T-cell (primary cell): ENCODE results near the gene PSME4. TPM values are rescaled to one million over a fixed set of nuclear protein-coding genes. Genes with fewer than 3 reads are reported as not detected.
"Not testable (repeated sequence)": the region's sequence is repeated elsewhere in the genome, so short reads cannot be mapped to it uniquely, and the experiment has no call there.

Experiments
- ATAC-seq, 4 experiments: fragments of 200-7000 bp in 3 of 4; fragments of 150-1000 bp in 1 of 4; cut with Tn5 transposase; replicated peaks in 1 of 4; 1 replicate in 3 of 4; 2 replicates in 1 of 4; pipeline ENCODE4 v1.10.0; 2021; ENCODE audit warnings: moderate library complexity in 3 of 4, mild to moderate bottlenecking in 2 of 4, moderate number of reproducible peaks in 1 of 4
- CTCF ChIA-PET, 2 donors: fragments of 300-600 bp; sonication (Branson Sonifier 250); formaldehyde crosslinking; loops; one replicate each; lab custom pipeline; 2022; ENCODE audit warnings: antibody characterized with exemption in 2 of 2; lab: Charles Lee
- POLR2A ChIA-PET, 2 donors: fragments of 300-600 bp; sonication (Branson Sonifier 250); formaldehyde crosslinking; loops; one replicate each; lab custom pipeline; 2022; ENCODE audit warnings: antibody characterized with exemption in 2 of 2; lab: Charles Lee
- DNase-seq, 35 experiments: peaks; one replicate each; pipeline versions ENCODE4 v3.0.0 to v3.0.0-alpha.2; 2013 to 2023
- H3K27ac ChIP-seq: one replicate; pipeline ENCODE4 v1.5.1; 2013; ENCODE audit warnings: low read length
- H3K27me3 ChIP-seq, 2 experiments: replicated peaks in 1 of 2; 1 replicate in 1 of 2; 2 replicates in 1 of 2; pipeline versions ENCODE4 v1.6.1 to v1.7.0; 2013; ENCODE audit warnings: low read length in 1 of 2, mixed read lengths in 1 of 2; ENCODE audit not compliant: control insufficient read depth in 2 of 2, insufficient read depth in 2 of 2; ENCODE audit errors: extremely low read depth in 1 of 2
- H3K36me3 ChIP-seq, 2 donors: 1 replicate in 1 of 2; 2 replicates in 1 of 2; pipeline versions ENCODE4 v1.6.1 to v1.7.0; 2013; ENCODE audit warnings: low read length in 1 of 2; ENCODE audit not compliant: control insufficient read depth in 2 of 2, insufficient read depth in 1 of 2; ENCODE audit errors: extremely low read depth in 1 of 2
- H3K4me1 ChIP-seq, 2 experiments: 1 replicate in 1 of 2; 2 replicates in 1 of 2; pipeline versions ENCODE4 v1.6.1 to v1.7.0; 2013; ENCODE audit warnings: low read length in 2 of 2, mixed read lengths in 1 of 2; ENCODE audit not compliant: insufficient read depth in 2 of 2, control insufficient read depth in 1 of 2; ENCODE audit errors: extremely low read depth in 1 of 2
- H3K4me3 ChIP-seq, 2 donors: 1 replicate in 1 of 2; 2 replicates in 1 of 2; pipeline versions ENCODE4 v1.5.1 to v1.7.0; 2013; ENCODE audit warnings: mild to moderate bottlenecking in 2 of 2, low read length in 1 of 2, moderate library complexity in 1 of 2; ENCODE audit not compliant: control insufficient read depth in 1 of 2; ENCODE audit errors: extremely low read depth in 1 of 2
- H3K9me3 ChIP-seq: 2 replicates; pipeline ENCODE4 v1.7.0; 2013
- H3K27ac Mint-ChIP-seq, 2 donors: one replicate each; pipeline ENCODE4 v1.8.0; 2020 to 2021; ENCODE audit warnings: mild to moderate bottlenecking in 2 of 2, mixed read lengths in 2 of 2
- H3K27me3 Mint-ChIP-seq, 2 donors: one replicate each; pipeline ENCODE4 v1.8.0; 2021 to 2022; ENCODE audit warnings: mixed read lengths in 2 of 2
- H3K36me3 Mint-ChIP-seq: one replicate; pipeline ENCODE4 v1.8.0; 2021; ENCODE audit warnings: mixed read lengths
- H3K4me1 Mint-ChIP-seq, 3 donors: one replicate each; pipeline ENCODE4 v1.8.0; 2020 to 2022; ENCODE audit warnings: mixed read lengths in 3 of 3, mild to moderate bottlenecking in 1 of 3
- H3K4me3 Mint-ChIP-seq, 3 donors: one replicate each; pipeline ENCODE4 v1.8.0; 2020 to 2022; ENCODE audit warnings: mild to moderate bottlenecking in 3 of 3, mixed read lengths in 3 of 3, moderate library complexity in 3 of 3
- H3K9me3 Mint-ChIP-seq, 3 donors: one replicate each; pipeline ENCODE4 v1.8.0; 2020 to 2022; ENCODE audit warnings: mixed read lengths in 3 of 3
- WGBS: methylation state at CpG from one replicate; pipeline ENCODE4 v1.1.5; 2013; ENCODE audit warnings: missing lambda C conversion rate; ENCODE audit not compliant: insufficient coverage; 5-methylcytosine and 5-hydroxymethylcytosine counted together
- total RNA-seq, 35 experiments: library from RNA in 6 of 35; stranded (reverse) in 6 of 35; fragments of 120-200 nt in 1 of 35; gene quantifications; one replicate each; pipeline versions ENCODE4 v1.2.1 to v1.2.4 and lab custom pipeline; 2013 to 2026

PSME4 gene
- total RNA-seq, 5 donors from 2014 or later (not counting 1 experiment from before 2014, with no cell fraction given) = 39.8 to 87.4 (median 44.6) TPM

DNA sequence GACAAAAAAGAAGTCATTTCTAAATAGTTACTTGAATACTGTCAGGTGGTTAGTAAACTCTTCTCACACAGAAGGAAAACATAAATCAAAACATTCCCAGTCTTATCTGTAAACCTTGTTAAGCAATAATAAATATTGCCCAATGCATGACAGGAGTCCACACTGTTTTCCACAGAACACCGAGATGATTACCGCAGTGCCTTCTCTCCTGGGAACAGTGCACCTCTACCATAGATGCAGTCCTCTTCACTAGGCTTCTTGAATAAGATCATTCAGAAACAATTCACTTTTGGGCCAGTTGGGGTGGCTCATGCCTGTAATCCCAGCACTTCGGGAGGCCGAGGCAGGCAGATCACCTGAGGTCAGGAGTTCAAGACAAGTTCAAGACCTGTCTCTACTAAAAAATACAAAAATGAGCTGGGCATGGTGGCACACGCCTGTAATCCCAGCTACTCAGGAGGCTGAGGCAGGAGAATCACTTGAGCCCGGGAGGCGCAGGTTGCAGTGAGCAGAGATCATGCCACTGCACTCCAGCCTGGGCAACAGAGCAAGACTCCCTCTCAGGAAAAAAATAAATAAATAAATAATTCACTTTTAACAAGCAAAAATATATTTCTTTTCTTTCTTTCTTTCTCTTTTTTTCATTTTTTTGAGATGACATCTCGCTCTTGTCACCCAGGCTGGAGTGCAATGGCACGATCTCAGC, 119.6 kb downstream of the PSME4 start:
- H3K9me3 ChIP-seq, H3K27me3 ChIP-seq, H3K4me1 ChIP-seq, H3K4me1 Mint-ChIP-seq, DNase-seq, H3K4me3 ChIP-seq, CTCF ChIA-PET, H3K9me3 Mint-ChIP-seq, POLR2A ChIA-PET, H3K4me3 Mint-ChIP-seq, ATAC-seq, H3K27ac Mint-ChIP-seq, H3K36me3 ChIP-seq, H3K27me3 Mint-ChIP-seq, H3K27ac ChIP-seq: not testable (repeated sequence)
- H3K36me3 Mint-ChIP-seq = peaks cover 31% of the 10 kb centered on the region
- 100% methylated on average over 7 of the region's 9 CpGs for WGBS

DNA sequence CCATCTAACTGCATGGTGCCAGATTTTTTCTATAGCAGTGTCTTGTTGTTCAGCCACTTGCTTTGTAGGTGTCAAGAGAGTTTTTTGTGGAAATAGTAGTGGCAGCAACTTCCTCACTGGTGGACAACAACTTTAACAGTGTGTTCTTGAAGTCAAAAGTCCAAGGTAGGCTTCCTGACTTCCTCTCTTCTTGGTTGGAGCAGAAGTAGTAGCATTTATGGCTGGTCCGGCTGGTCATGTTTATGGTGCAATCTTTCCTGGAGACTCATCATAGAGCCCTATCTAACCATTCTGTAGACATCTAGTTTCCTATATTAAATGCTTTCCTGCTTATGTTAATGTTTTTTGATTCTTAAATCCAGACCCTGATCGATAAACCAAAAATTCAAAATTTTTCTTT, 122.7 kb downstream of the PSME4 start:
- no peak for DNase-seq
- H3K27ac Mint-ChIP-seq = no peak overlapping the region
- no CpG with 5 or more reads among the region's 2 CpGs for WGBS
- CTCF ChIA-PET = no interaction called here
- H3K9me3 ChIP-seq = no peaks in the 10 kb centered on the region
- H3K36me3 ChIP-seq = no peaks in the 10 kb centered on the region
- H3K4me1 Mint-ChIP-seq = peaks cover 6 to 12% (median 7%) of the 10 kb centered on the region in 3 donors
- H3K27ac ChIP-seq = no peak overlapping the region
- ATAC-seq = no peak
- POLR2A ChIA-PET = no interaction called here
- H3K27me3 Mint-ChIP-seq = no peaks in the 10 kb centered on the region
- H3K4me3 Mint-ChIP-seq = no peak overlapping the region
- H3K4me1 ChIP-seq = no peaks in the 10 kb centered on the region
- no peaks in the 10 kb centered on the region for H3K27me3 ChIP-seq
- H3K9me3 Mint-ChIP-seq = no peaks in the 10 kb centered on the region
- H3K4me3 ChIP-seq = no peak overlapping the region
- peaks cover 15% of the 10 kb centered on the region for H3K36me3 Mint-ChIP-seq

DNA sequence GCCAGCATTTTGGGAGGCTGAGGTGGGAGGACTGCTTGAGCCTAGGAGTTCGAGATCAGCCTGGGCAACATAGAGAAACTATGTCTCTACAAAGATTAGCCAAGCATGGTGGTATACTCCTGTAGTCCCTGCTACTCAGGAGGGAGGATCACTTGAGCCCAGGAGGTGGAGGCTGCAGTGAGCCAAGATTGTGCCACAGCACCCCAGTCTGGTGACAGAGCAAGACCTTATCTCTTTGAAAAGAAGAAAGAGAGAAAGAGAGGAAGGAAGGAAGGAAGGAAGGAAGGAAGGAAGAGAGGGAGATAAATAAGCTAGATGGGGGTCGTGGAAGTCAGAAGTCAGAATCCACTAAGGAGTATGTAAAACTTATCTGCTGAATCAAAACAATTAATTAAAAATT, 127.2 kb downstream of the PSME4 start:
- ATAC-seq (no peak), DNase-seq (no peak)
- no peak overlapping the region for H3K4me3 Mint-ChIP-seq
- H3K27ac Mint-ChIP-seq = peak overlapping the region in 1 of 2 donors; percentile 61
- H3K4me1 Mint-ChIP-seq = peaks cover 6 to 13% (median 7%) of the 10 kb centered on the region in 3 donors
- H3K9me3 Mint-ChIP-seq = no peaks in the 10 kb centered on the region
- no peaks in the 10 kb centered on the region for H3K9me3 ChIP-seq
- 100% methylated on average over 1 of the region's 2 CpGs for WGBS
- no peaks in the 10 kb centered on the region for H3K36me3 ChIP-seq
- no peaks in the 10 kb centered on the region for H3K27me3 ChIP-seq
- H3K27ac ChIP-seq = no peak overlapping the region
- no peaks in the 10 kb centered on the region for H3K27me3 Mint-ChIP-seq
- no peak overlapping the region for H3K4me3 ChIP-seq
- POLR2A ChIA-PET = interaction anchor here in 1 of 2 donors (0.6 kb wide), 1 partner anchor 1521 kb away, joined by 3 read pairs; no protein-coding TSS in a partner anchor
- CTCF ChIA-PET = no interaction called here
- H3K36me3 Mint-ChIP-seq = peaks cover 14% of the 10 kb centered on the region
- no peaks in the 10 kb centered on the region for H3K4me1 ChIP-seq

DNA sequence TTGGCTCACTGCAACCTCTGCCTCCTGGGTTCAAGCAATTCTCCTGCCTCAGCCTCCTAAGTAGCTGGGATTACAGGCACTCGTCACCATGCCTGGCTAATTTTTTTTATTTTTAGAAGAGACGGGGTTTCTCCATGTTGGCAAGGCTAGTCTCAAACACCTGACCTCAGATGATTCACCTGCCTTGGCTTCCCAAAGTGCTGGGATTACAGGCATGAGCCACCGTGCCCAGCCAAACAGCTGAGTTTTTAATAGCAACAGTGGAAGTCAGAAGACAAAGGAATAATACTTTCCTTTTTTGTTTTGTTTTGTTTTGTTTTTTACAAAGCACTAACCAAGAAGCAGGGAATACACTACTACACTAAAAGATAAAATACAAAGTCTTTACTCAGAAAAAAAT, 127.9 kb downstream of the PSME4 start:
- CTCF ChIA-PET = interaction anchor here in 1 of 2 donors (0.7 kb wide), 2 partner anchors 295 to 1325 kb away, joined by 4 read pairs; no protein-coding TSS in a partner anchor
- no peak overlapping the region for H3K27ac ChIP-seq
- WGBS = 92% methylated on average over 2 of the region's 3 CpGs
- no peak overlapping the region for H3K4me3 ChIP-seq
- no peak for ATAC-seq
- H3K36me3 ChIP-seq = no peaks in the 10 kb centered on the region
- Mint-ChIP-seq H3K4me3 (no peak overlapping the region), H3K36me3 (peaks cover 11% of the 10 kb centered on the region), H3K4me1 (peaks cover 6 to 13% (median 7%) of the 10 kb centered on the region in 3 donors), H3K27ac (no peak overlapping the region), H3K9me3 (no peaks in the 10 kb centered on the region), H3K27me3 (no peaks in the 10 kb centered on the region)
- POLR2A ChIA-PET = no interaction called here
- H3K4me1 ChIP-seq = no peaks in the 10 kb centered on the region
- H3K9me3 ChIP-seq = no peaks in the 10 kb centered on the region
- no peak for DNase-seq
- H3K27me3 ChIP-seq = no peaks in the 10 kb centered on the region

DNA sequence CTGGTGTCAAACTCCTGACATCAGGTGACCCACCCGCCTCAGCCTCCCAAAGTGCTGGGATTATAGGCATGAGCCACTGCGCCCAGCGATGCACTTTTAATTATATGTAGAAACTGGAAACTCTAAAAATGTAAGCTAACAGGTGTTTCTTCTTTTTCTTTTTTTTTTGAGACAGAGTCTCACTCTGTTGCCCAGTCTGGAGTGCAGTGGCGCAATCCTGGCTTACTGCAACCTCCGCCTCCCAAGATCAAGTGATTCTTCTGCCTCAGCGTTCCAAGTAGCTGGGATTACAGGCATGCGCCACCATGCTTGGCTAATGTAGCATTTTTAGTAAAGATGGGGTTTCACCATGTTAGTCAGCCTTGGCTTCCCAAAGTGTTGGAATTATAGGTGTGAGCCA, 129.1 kb downstream of the PSME4 start:
- H3K4me3 Mint-ChIP-seq, H3K4me1 ChIP-seq, H3K27ac ChIP-seq, H3K4me3 ChIP-seq, ATAC-seq, DNase-seq, H3K9me3 Mint-ChIP-seq, H3K9me3 ChIP-seq, H3K27me3 ChIP-seq, H3K27me3 Mint-ChIP-seq, H3K36me3 Mint-ChIP-seq, H3K27ac Mint-ChIP-seq, H3K36me3 ChIP-seq, POLR2A ChIA-PET: not testable (repeated sequence)
- CTCF ChIA-PET = interaction anchor here in 1 of 2 donors (0.6 kb wide), 1 partner anchor 404 kb away, joined by 6 read pairs; no protein-coding TSS in a partner anchor
- 95% methylated on average over 4 of the region's 7 CpGs for WGBS
- H3K4me1 Mint-ChIP-seq = peaks cover 6 to 13% (median 7%) of the 10 kb centered on the region in 3 donors

DNA sequence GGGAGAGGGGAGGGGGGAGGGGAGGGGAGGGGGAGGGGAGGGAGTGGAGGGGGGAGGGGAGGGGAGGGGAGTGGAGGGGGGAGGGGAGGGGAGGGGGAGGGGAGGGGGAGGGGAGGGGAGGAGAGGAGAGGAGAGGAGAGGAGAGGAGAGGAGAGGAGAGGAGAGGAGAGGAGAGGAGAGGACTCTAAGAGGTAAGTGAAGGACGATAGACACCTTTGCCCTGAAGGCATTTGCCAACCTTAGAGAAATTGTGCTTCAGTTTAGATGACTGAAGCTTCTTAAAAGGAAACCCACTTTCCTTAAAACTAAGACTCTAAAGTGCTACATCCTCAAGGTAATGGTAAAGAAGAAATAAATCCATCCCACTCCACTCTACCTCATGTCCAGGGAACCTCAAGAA, 130.2 kb downstream of the PSME4 start:
- ATAC-seq = no peak
- Mint-ChIP-seq H3K27ac (no peak overlapping the region), H3K9me3 (no peaks in the 10 kb centered on the region), H3K27me3 (no peaks in the 10 kb centered on the region), H3K36me3 (peaks cover 12% of the 10 kb centered on the region), H3K4me1 (peaks cover 5 to 11% (median 5%) of the 10 kb centered on the region in 3 donors), H3K4me3 (no peak overlapping the region)
- Histone ChIP-seq H3K4me3 (no peak overlapping the region), H3K27me3 (no peaks in the 10 kb centered on the region), H3K27ac (no peak overlapping the region), H3K36me3 (no peaks in the 10 kb centered on the region), H3K4me1 (no peaks in the 10 kb centered on the region), H3K9me3 (no peaks in the 10 kb centered on the region)
- no CpG with 5 or more reads among the region's 1 CpG for WGBS
- no peak for DNase-seq
- ChIA-PET CTCF (interaction anchor here in 1 of 2 donors (0.6 kb wide), 1 partner anchor 29 kb away, joined by 4 read pairs; no protein-coding TSS in a partner anchor), POLR2A (interaction anchor here in 1 of 2 donors (0.6 kb wide), 1 partner anchor 238 kb away, joined by 3 read pairs; no protein-coding TSS in a partner anchor)
